ENCODE results near the gene LAMTOR4.

LAMTOR4 gene

GRCh38 chr7:100152404-100152803 lies 3.7 kb downstream of the LAMTOR4 start:
- no peak overlapping the region for H3K4me3 ChIP-seq (ENCODE audit: low read depth, low read length)
- H3K4me1 ChIP-seq: peaks cover 7% of the 10 kb centered on the region
- H3K79me2 ChIP-seq: peaks cover 6% of the 10 kb centered on the region

GRCh38 chr7:100152937-100153666 lies 4.4 kb downstream of the LAMTOR4 start:
- Histone ChIP-seq H3K4me2 (ENCODE audit: low read length) (no peak overlapping the region), H2AFZ (no peak overlapping the region), H3K4me1 (peaks cover 8% of the 10 kb centered on the region), H3K27ac (no peak overlapping the region), H3K9me3 (ENCODE audit: control insufficient read depth, low read length) (no peaks in the 10 kb centered on the region), H3K79me2 (peaks cover 6% of the 10 kb centered on the region), H3K27me3 (ENCODE audit: control insufficient read depth, insufficient read depth, low read length) (no peaks in the 10 kb centered on the region), H3K9ac (no peak overlapping the region), H3K36me3 (ENCODE audit: control insufficient read depth, insufficient read depth, low read length) (no peaks in the 10 kb centered on the region), H3K4me3 (ENCODE audit: low read depth, low read length) (no peak overlapping the region)
- TF ChIP-seq CTCF (IDR thresholded peaks at IDR 0.05): no peak

More at GRCh38 chr7:100152404-100152803, 3.7 kb downstream of the LAMTOR4 start:
- TF ChIP-seq CTCF (IDR thresholded peaks at IDR 0.05): no peak
- H3K4me2 ChIP-seq (ENCODE audit: low read length): no peak overlapping the region
- H3K9ac ChIP-seq: no peak overlapping the region
- H2AFZ ChIP-seq: no peak overlapping the region
- no peaks in the 10 kb centered on the region for H3K36me3 ChIP-seq (ENCODE audit: control insufficient read depth, insufficient read depth, low read length)
- no peaks in the 10 kb centered on the region for H3K27me3 ChIP-seq (ENCODE audit: control insufficient read depth, insufficient read depth, low read length)
- no peak overlapping the region for H3K27ac ChIP-seq
- H3K9me3 ChIP-seq (ENCODE audit: control insufficient read depth, low read length): no peaks in the 10 kb centered on the region

- Histone ChIP-seq H3K9me3 (ENCODE audit: control insufficient read depth, low read length) (no peaks in the 10 kb centered on the region), H3K36me3 (ENCODE audit: control insufficient read depth, insufficient read depth, low read length) (no peaks in the 10 kb centered on the region), H3K27ac (no peak overlapping the region), H3K27me3 (ENCODE audit: control insufficient read depth, insufficient read depth, low read length) (no peaks in the 10 kb centered on the region), H2AFZ (no peak overlapping the region), H3K4me2 (ENCODE audit: low read length) (no peak overlapping the region), H3K9ac (no peak overlapping the region), H3K4me3 (ENCODE audit: low read depth, low read length) (no peak overlapping the region), H3K79me2 (peaks cover 5% of the 10 kb centered on the region), H3K4me1 (peaks cover 7% of the 10 kb centered on the region)
- no peak for TF ChIP-seq CTCF (IDR thresholded peaks at IDR 0.05)
Observed at GRCh38 chr7:100153708-100154535, 5.2 kb downstream of the LAMTOR4 start.

- no peak overlapping the region for H3K9ac ChIP-seq
- H3K4me1 ChIP-seq: peaks cover 7% of the 10 kb centered on the region
- no peak overlapping the region for H3K27ac ChIP-seq
Observed at GRCh38 chr7:100154651-100155491, 6.2 kb downstream of the LAMTOR4 start.

More at GRCh38 chr7:100154651-100155491, 6.2 kb downstream of the LAMTOR4 start:
- Histone ChIP-seq H3K4me3 (ENCODE audit: low read depth, low read length) (no peak overlapping the region), H3K27me3 (ENCODE audit: control insufficient read depth, insufficient read depth, low read length) (no peaks in the 10 kb centered on the region), H3K36me3 (ENCODE audit: control insufficient read depth, insufficient read depth, low read length) (no peaks in the 10 kb centered on the region), H2AFZ (no peak overlapping the region), H3K4me2 (ENCODE audit: low read length) (no peak overlapping the region), H3K79me2 (no peaks in the 10 kb centered on the region), H3K9me3 (ENCODE audit: control insufficient read depth, low read length) (no peaks in the 10 kb centered on the region)
- TF ChIP-seq CTCF (IDR thresholded peaks at IDR 0.05): no peak
